H1 (cell line): ENCODE results near the gene ZPBP2. TPM values are rescaled to one million over a fixed set of nuclear protein-coding genes. Genes with fewer than 3 reads are reported as not detected.

Experiments used
- ASH2L ChIP-seq: fragments of 200-600, 300-600 bp; sonication (generic); IDR thresholded peaks from one replicate; pipeline ENCODE4 v1.7.1; 2017; ENCODE audit warnings: low read length
- BCL11A ChIP-seq, 2 experiments: IDR thresholded peaks; one replicate each; pipeline ENCODE4 v1.6.1; 2011; ENCODE audit warnings: low read depth in 2 of 2, low read length in 2 of 2, mild to moderate bottlenecking in 2 of 2
- E2F6 ChIP-seq: IDR thresholded peaks from 2 replicates; pipeline ENCODE4 v1.6.1; 2012; ENCODE audit warnings: inconsistent platforms
- FOSL1 ChIP-seq: IDR thresholded peaks from 2 replicates; pipeline ENCODE4 v1.6.1; 2011; ENCODE audit warnings: mild to moderate bottlenecking, low read depth, low read length, moderate library complexity; ENCODE audit not compliant: insufficient read depth
- RAD21 ChIP-seq, 2 experiments: IDR thresholded peaks in 1 of 2; conservative IDR thresholded peaks in 1 of 2; 2 replicates each; pipeline ENCODE4 v1.6.1; 2011; ENCODE audit warnings: low read depth in 2 of 2, low read length in 2 of 2, improper control_type of control experiment in 1 of 2, inconsistent platforms in 1 of 2, mild to moderate bottlenecking in 1 of 2, moderate library complexity in 1 of 2
- RFX5 ChIP-seq: IDR thresholded peaks from 2 replicates; pipeline ENCODE4 v1.6.1; 2011; ENCODE audit warnings: low read depth, low read length, improper control_type of control experiment, borderline replicate concordance
- RXRA ChIP-seq: IDR thresholded peaks from 2 replicates; pipeline ENCODE4 v1.6.1; 2011; ENCODE audit warnings: low read depth, mild to moderate bottlenecking, low read length, moderate library complexity; ENCODE audit not compliant: insufficient read depth
- SIRT6 ChIP-seq: IDR thresholded peaks from one replicate; pipeline ENCODE4 v1.7.1; 2012; ENCODE audit warnings: low read length, inconsistent platforms
- TBP ChIP-seq: IDR thresholded peaks from 2 replicates; pipeline ENCODE4 v1.6.1; 2011; ENCODE audit warnings: low read depth, low read length, improper control_type of control experiment
- polyA plus RNA-seq, 7 experiments: library from polyadenylated mRNA; depleted of rRNA in 3 of 7; stranded (reverse) in 5 of 7; unstranded in 2 of 7; fragments of >200 nt in 5 of 7; fragments of 200-250 nt in 2 of 7; gene quantifications; 1 replicate in 5 of 7; 2 replicates in 1 of 7; 4 replicates in 1 of 7; pipeline versions ENCODE4 v1.2.1 to v1.2.3, GENCODE V29; 2011 to 2013; ENCODE audit warnings: missing spikeins in 2 of 7, mixed read lengths in 2 of 7
- total RNA-seq: library from RNA; stranded (reverse); fragmentation: NEBNext Ultra II Directional; extraction: Animal tissue kit (Norgen Biotek cat#: 25700); gene quantifications from 2 replicates; pipeline ENCODE4 v1.2.1, GENCODE V29; 2021
- TF ChIP-seq, protein P1 (sequence below): fragments of 300-600 bp; sonication (generic); IDR thresholded peaks from 2 replicates; pipeline ENCODE4 v1.7.1; 2012; ENCODE audit warnings: low read length, moderate library complexity, mild to moderate bottlenecking, inconsistent platforms; ENCODE audit not compliant: insufficient replicate concordance

Gene ZPBP2
- total and polyA plus RNA-seq, 2 of the 8 experiments (the other 6 are each of a cell fraction or from before 2014, with no cell fraction given): not detected

GRCh38 chr17:39866013-39866730 is 1.8 kb upstream of the ZPBP2 start (continued):
- TF ChIP-seq, protein P1, sequence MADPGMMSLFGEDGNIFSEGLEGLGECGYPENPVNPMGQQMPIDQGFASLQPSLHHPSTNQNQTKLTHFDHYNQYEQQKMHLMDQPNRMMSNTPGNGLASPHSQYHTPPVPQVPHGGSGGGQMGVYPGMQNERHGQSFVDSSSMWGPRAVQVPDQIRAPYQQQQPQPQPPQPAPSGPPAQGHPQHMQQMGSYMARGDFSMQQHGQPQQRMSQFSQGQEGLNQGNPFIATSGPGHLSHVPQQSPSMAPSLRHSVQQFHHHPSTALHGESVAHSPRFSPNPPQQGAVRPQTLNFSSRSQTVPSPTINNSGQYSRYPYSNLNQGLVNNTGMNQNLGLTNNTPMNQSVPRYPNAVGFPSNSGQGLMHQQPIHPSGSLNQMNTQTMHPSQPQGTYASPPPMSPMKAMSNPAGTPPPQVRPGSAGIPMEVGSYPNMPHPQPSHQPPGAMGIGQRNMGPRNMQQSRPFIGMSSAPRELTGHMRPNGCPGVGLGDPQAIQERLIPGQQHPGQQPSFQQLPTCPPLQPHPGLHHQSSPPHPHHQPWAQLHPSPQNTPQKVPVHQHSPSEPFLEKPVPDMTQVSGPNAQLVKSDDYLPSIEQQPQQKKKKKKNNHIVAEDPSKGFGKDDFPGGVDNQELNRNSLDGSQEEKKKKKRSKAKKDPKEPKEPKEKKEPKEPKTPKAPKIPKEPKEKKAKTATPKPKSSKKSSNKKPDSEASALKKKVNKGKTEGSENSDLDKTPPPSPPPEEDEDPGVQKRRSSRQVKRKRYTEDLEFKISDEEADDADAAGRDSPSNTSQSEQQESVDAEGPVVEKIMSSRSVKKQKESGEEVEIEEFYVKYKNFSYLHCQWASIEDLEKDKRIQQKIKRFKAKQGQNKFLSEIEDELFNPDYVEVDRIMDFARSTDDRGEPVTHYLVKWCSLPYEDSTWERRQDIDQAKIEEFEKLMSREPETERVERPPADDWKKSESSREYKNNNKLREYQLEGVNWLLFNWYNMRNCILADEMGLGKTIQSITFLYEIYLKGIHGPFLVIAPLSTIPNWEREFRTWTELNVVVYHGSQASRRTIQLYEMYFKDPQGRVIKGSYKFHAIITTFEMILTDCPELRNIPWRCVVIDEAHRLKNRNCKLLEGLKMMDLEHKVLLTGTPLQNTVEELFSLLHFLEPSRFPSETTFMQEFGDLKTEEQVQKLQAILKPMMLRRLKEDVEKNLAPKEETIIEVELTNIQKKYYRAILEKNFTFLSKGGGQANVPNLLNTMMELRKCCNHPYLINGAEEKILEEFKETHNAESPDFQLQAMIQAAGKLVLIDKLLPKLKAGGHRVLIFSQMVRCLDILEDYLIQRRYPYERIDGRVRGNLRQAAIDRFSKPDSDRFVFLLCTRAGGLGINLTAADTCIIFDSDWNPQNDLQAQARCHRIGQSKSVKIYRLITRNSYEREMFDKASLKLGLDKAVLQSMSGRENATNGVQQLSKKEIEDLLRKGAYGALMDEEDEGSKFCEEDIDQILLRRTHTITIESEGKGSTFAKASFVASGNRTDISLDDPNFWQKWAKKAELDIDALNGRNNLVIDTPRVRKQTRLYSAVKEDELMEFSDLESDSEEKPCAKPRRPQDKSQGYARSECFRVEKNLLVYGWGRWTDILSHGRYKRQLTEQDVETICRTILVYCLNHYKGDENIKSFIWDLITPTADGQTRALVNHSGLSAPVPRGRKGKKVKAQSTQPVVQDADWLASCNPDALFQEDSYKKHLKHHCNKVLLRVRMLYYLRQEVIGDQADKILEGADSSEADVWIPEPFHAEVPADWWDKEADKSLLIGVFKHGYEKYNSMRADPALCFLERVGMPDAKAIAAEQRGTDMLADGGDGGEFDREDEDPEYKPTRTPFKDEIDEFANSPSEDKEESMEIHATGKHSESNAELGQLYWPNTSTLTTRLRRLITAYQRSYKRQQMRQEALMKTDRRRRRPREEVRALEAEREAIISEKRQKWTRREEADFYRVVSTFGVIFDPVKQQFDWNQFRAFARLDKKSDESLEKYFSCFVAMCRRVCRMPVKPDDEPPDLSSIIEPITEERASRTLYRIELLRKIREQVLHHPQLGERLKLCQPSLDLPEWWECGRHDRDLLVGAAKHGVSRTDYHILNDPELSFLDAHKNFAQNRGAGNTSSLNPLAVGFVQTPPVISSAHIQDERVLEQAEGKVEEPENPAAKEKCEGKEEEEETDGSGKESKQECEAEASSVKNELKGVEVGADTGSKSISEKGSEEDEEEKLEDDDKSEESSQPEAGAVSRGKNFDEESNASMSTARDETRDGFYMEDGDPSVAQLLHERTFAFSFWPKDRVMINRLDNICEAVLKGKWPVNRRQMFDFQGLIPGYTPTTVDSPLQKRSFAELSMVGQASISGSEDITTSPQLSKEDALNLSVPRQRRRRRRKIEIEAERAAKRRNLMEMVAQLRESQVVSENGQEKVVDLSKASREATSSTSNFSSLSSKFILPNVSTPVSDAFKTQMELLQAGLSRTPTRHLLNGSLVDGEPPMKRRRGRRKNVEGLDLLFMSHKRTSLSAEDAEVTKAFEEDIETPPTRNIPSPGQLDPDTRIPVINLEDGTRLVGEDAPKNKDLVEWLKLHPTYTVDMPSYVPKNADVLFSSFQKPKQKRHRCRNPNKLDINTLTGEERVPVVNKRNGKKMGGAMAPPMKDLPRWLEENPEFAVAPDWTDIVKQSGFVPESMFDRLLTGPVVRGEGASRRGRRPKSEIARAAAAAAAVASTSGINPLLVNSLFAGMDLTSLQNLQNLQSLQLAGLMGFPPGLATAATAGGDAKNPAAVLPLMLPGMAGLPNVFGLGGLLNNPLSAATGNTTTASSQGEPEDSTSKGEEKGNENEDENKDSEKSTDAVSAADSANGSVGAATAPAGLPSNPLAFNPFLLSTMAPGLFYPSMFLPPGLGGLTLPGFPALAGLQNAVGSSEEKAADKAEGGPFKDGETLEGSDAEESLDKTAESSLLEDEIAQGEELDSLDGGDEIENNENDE: no peak
- no peak for TF ChIP-seq SIRT6
- TF ChIP-seq RXRA: no peak
- no peak for TF ChIP-seq RFX5
- TF ChIP-seq FOSL1: no peak
- no peak for TF ChIP-seq BCL11A (IDR thresholded peaks at IDR 0.05; ENCODE audit: low read depth in 2 of 2, low read length in 2 of 2)
- no peak for TF ChIP-seq ASH2L
- TF ChIP-seq RAD21 (IDR thresholded peaks at IDR 0.05 in 1 of 2, conservative IDR thresholded peaks at IDR 0.05 in 1 of 2; ENCODE audit: low read depth in 2 of 2, low read length in 2 of 2): no peak
- TF ChIP-seq E2F6: no peak
- TF ChIP-seq TBP: no peak
